Stimulated activated CD4-positive, alpha-beta T cell treated with anti-CD3 and anti-CD28 coated beads, Interleukin-2, amount 100 ng/mL, for 48 hours (primary cell): ENCODE measurements around the gene GPR87.

ENCODE experiments used
- DNase-seq, 2 donors: peaks; one replicate each; pipeline ENCODE4 v3.0.0-alpha.2; 2020

The GPR87 gene

GRCh38 chr3:151281671-151282324 is 34.8 kb downstream of the GPR87 start:
- no peak for DNase-seq

- no peak for DNase-seq
These were observed 38.4 kb downstream of the GPR87 start, which contains the start of gene P2RY14 for GRCh38 chr3:151278230-151278629. TSS of gene P2RY14 (minus strand) at chr3:151278542. CDS start at chr3:151214316, 64,226 bp downstream.

GRCh38 chr3:151276687-151277042 is 40.0 kb downstream of the GPR87 start:
- DNase-seq = no peak

GRCh38 chr3:151276038-151276686 is 40.5 kb downstream of the GPR87 start:
- no peak for DNase-seq

- DNase-seq = no peak
These were observed 41.5 kb downstream of the GPR87 start for GRCh38 chr3:151275091-151275490.

GRCh38 chr3:151269631-151270030 is 47.0 kb downstream of the GPR87 start:
- DNase-seq = no peak

GRCh38 chr3:151268267-151269235 is 48.1 kb downstream of the GPR87 start:
- DNase-seq = peak in 1 of 2 donors; percentile 17

- no peak for DNase-seq
These were observed 49.6 kb downstream of the GPR87 start for GRCh38 chr3:151267066-151267465.

GRCh38 chr3:151265866-151266265 is 50.8 kb downstream of the GPR87 start:
- no peak for DNase-seq

GRCh38 chr3:151265166-151265565 is 51.5 kb downstream of the GPR87 start:
- DNase-seq = no peak

- no peak for DNase-seq
These were observed 52.0 kb downstream of the GPR87 start for GRCh38 chr3:151264605-151265004.

- no peak for DNase-seq
These were observed 53.6 kb downstream of the GPR87 start for GRCh38 chr3:151262871-151263525.

GRCh38 chr3:151259664-151260063 is 57.0 kb downstream of the GPR87 start:
- no peak for DNase-seq

GRCh38 chr3:151256749-151257148 is 59.9 kb downstream of the GPR87 start:
- DNase-seq = no peak

GRCh38 chr3:151248772-151249337 is 67.8 kb downstream of the GPR87 start:
- no peak for DNase-seq
